K562 (cell line): ENCODE results near the gene VPS16. TPM values are rescaled to one million over a fixed set of nuclear protein-coding genes. Genes with fewer than 3 reads are reported as not detected.

ENCODE experiments used
- ATAC-seq: fragments of 200-7000 bp; cut with Tn5 transposase; 3 replicates; pipeline ENCODE4 v1.9.1; 2020; ENCODE audit warnings: moderate library complexity
- BruUV-seq: library from RNA; stranded (reverse); fragments of 400-500 nt; replicated peaks from 2 replicates; lab custom pipeline; 2021; lab: Mats Ljungman, UMichigan
- CTCF ChIA-PET: fragments of 300-600 bp; formaldehyde crosslinking; extraction: SDS; loops from one replicate; lab custom pipeline; 2021; ENCODE audit warnings: low intra/inter-chr PET ratio; lab: Yijun Ruan, JAX
- POLR2A ChIA-PET: fragments of 300-600, 350-650 bp; sonication (Branson Sonifier 250); formaldehyde crosslinking; extraction: SDS; loops from one replicate; lab custom pipeline; 2021; ENCODE audit warnings: antibody characterized with exemption, inconsistent platforms; lab: Yijun Ruan, JAX
- DNase-seq, 4 experiments: peaks; one replicate each; pipeline versions ENCODE4 v3.0.0 to v3.0.0-alpha.2; 2011 to 2018; ENCODE audit warnings: low spot score in 3 of 4, mixed read lengths in 3 of 4; ENCODE audit errors: extremely low read depth in 1 of 4
- FAIRE-seq: peaks from 2 replicates; lab custom pipeline; 2011; peaks lifted over from hg19 to GRCh38; lab: Jason Lieb, UNC
- H2AFZ ChIP-seq: 2 replicates; pipeline ENCODE4 v1.6.0; 2011; ENCODE audit warnings: low read depth, low read length, control low read depth, inconsistent platforms
- H3K27ac ChIP-seq: fragments of 200-600 bp; 3 replicates; pipeline ENCODE4 v1.8.0; 2011; ENCODE audit warnings: low read depth, mild to moderate bottlenecking, control low read depth, inconsistent platforms, low read length, moderate library complexity, mixed read lengths; ENCODE audit errors: extremely low read depth
- H3K27me3 ChIP-seq, 2 experiments: fragments of 300-600 bp in 1 of 2; 2 replicates in 1 of 2; 3 replicates in 1 of 2; pipeline versions ENCODE4 v1.6.0 to v1.8.0; 2011; ENCODE audit warnings: inconsistent platforms in 2 of 2, low read length in 2 of 2, mild to moderate bottlenecking in 1 of 2, mixed read lengths in 1 of 2, moderate library complexity in 1 of 2; ENCODE audit not compliant: control insufficient read depth in 2 of 2, insufficient read depth in 2 of 2
- H3K36me3 ChIP-seq: fragments of 300-600 bp; 3 replicates; pipeline ENCODE4 v1.8.0; 2011; ENCODE audit warnings: mild to moderate bottlenecking, low read length, inconsistent platforms; ENCODE audit not compliant: control insufficient read depth, insufficient read depth
- H3K4me1 ChIP-seq, 2 experiments: fragments of 200-600 bp in 1 of 2; replicated peaks in 1 of 2; 2 replicates in 1 of 2; 3 replicates in 1 of 2; pipeline versions ENCODE4 v1.5.1 to v1.8.0; 2011; ENCODE audit warnings: inconsistent platforms in 2 of 2, low read length in 2 of 2, mild to moderate bottlenecking in 1 of 2, mixed read lengths in 1 of 2, moderate library complexity in 1 of 2; ENCODE audit not compliant: control insufficient read depth in 2 of 2, insufficient read depth in 2 of 2
- H3K4me2 ChIP-seq: 2 replicates; pipeline ENCODE4 v1.6.1; 2011; ENCODE audit warnings: low read length, control low read depth, inconsistent platforms, mixed read lengths; ENCODE audit not compliant: insufficient read depth
- H3K4me3 ChIP-seq: fragments of 200-600 bp; sonication (generic), shearing (Covaris generic); 2 replicates; pipeline ENCODE4 v1.5.1; 2016; ENCODE audit warnings: control low read depth, inconsistent platforms
- H3K79me2 ChIP-seq: fragments of 200-600 bp; 3 replicates; pipeline ENCODE4 v1.8.0; 2011; ENCODE audit warnings: low read length, inconsistent platforms; ENCODE audit not compliant: control insufficient read depth, insufficient read depth
- H3K9ac ChIP-seq, 2 experiments: 2 replicates each; pipeline versions ENCODE4 v1.6.0 to v1.6.1; 2011; ENCODE audit warnings: low read depth in 2 of 2, low read length in 2 of 2, control low read depth in 1 of 2, inconsistent platforms in 1 of 2, mild to moderate bottlenecking in 1 of 2, mixed read lengths in 1 of 2; ENCODE audit not compliant: insufficient read depth in 1 of 2
- H3K9me1 ChIP-seq: one replicate; pipeline ENCODE4 v1.6.0; 2011; ENCODE audit warnings: inconsistent platforms, mild to moderate bottlenecking, low read length, moderate library complexity; ENCODE audit not compliant: control insufficient read depth, insufficient read depth
- H3K9me3 ChIP-seq: replicated peaks from 2 replicates; pipeline ENCODE4 v1.5.1; 2011; ENCODE audit warnings: low read depth, low read length, inconsistent platforms; ENCODE audit not compliant: control insufficient read depth, insufficient read depth
- H4K20me1 ChIP-seq: replicated peaks from 2 replicates; pipeline ENCODE4 v1.6.1; 2011; ENCODE audit warnings: low read length, inconsistent platforms, mixed read lengths; ENCODE audit not compliant: control insufficient read depth, insufficient read depth
- CHD2 ChIP-seq: IDR thresholded peaks from 2 replicates; pipeline ENCODE4 v1.6.1; 2011; ENCODE audit warnings: low read depth, low read length
- CREB3 ChIP-seq: fragments of 450-650 bp; conservative IDR thresholded peaks from 2 replicates; pipeline ENCODE4 v1.6.1; 2016; ENCODE audit warnings: missing genetic modification characterization, low read depth, mild to moderate bottlenecking, missing compliant biosample characterization, moderate library complexity
- CXXC5 ChIP-seq: fragments of 250-450 bp; sonication (Bioruptor Pico); IDR thresholded peaks from 2 replicates; pipeline ENCODE4 v1.8.0; 2022; ENCODE audit warnings: inconsistent platforms, mild to moderate bottlenecking, moderate library complexity
- KAT2B ChIP-seq: IDR thresholded peaks from one replicate; pipeline ENCODE4 v1.6.1; 2012; ENCODE audit warnings: low read depth, mild to moderate bottlenecking, control low read depth, inconsistent platforms, low read length, moderate library complexity
- RFX1 ChIP-seq: fragments of 450-650 bp; IDR thresholded peaks from 2 replicates; pipeline ENCODE4 v1.6.1; 2016; ENCODE audit warnings: mild to moderate bottlenecking, moderate library complexity
- TOE1 ChIP-seq, 2 experiments: fragments of 450-650 bp in 1 of 2; sonication (generic) in 1 of 2; formaldehyde crosslinking in 1 of 2; IDR thresholded peaks; 2 replicates each; pipeline versions ENCODE4 v1.7.1 to v1.8.0; 2016 to 2022; ENCODE audit warnings: borderline replicate concordance in 2 of 2, mild to moderate bottlenecking in 2 of 2, antibody characterized with exemption in 1 of 2, inconsistent platforms in 1 of 2, low read depth in 1 of 2, missing genetic modification reagents in 1 of 2, moderate library complexity in 1 of 2
- ZBTB33 ChIP-seq: sonication (generic); formaldehyde crosslinking; IDR thresholded peaks from 2 replicates; pipeline ENCODE4 v1.8.1; 2023; ENCODE audit warnings: mild to moderate bottlenecking, missing genetic modification reagents
- ZNF316 ChIP-seq: fragments of 450-650 bp; IDR thresholded peaks from 2 replicates; pipeline ENCODE4 v1.6.1; 2016
- ZNF398 ChIP-seq: fragments of 250-450 bp; sonication (Bioruptor Pico); IDR thresholded peaks from 2 replicates; pipeline ENCODE4 v1.8.0; 2021; ENCODE audit warnings: moderate library complexity, mild to moderate bottlenecking, inconsistent platforms
- ZNF655 ChIP-seq: fragments of 250-450 bp; sonication (Bioruptor Pico); IDR thresholded peaks from 2 replicates; pipeline ENCODE4 v1.5.0; 2021
- ZNF764 ChIP-seq: fragments of 250-450 bp; sonication (Bioruptor Pico); IDR thresholded peaks from 2 replicates; pipeline ENCODE4 v1.4.0; 2020; ENCODE audit warnings: low read depth, mild to moderate bottlenecking, moderate library complexity
- WGBS: fragments of 100-300 bp; shearing (Covaris generic); methylation state at CpG from one replicate; pipeline ENCODE4 v1.1.6; 2016; ENCODE audit warnings: low coverage, mixed read lengths; ENCODE audit not compliant: insufficient coverage; ENCODE audit errors: missing lambda C conversion rate; 5-methylcytosine and 5-hydroxymethylcytosine counted together
- in situ Hi-C: fragments of 300-500 bp; cut with MboI; formaldehyde crosslinking; loops from 4 replicates; pipeline ENCODE4 v1.15.0; 2018; ENCODE audit warnings: inconsistent platforms, mixed read lengths
- intact Hi-C: fragments of 100-400 bp; cut with micrococcal nuclease; formaldehyde crosslinking; loops from 2 replicates; pipeline ENCODE4 v1.14.2; 2022
- polyA plus RNA-seq, 8 experiments: library from polyadenylated mRNA; depleted of rRNA in 4 of 8; stranded (reverse) in 5 of 8; unstranded in 3 of 8; fragments of >200 nt; fragmentation: Nextera tagmentation in 2 of 8; fragmentation: Illumina TruSeq in 1 of 8; extraction: Ambion mirVana in 2 of 8; extraction: Trizol in 1 of 8; gene quantifications; 2 replicates each; pipeline versions ENCODE4 v1.2.1 to v1.2.3, GENCODE V29; 2011 to 2014; ENCODE audit warnings: inconsistent platforms in 1 of 8, missing spikeins in 1 of 8
- total RNA-seq, 7 experiments: library from RNA; depleted of rRNA in 6 of 7; stranded (reverse); fragments of >200 nt in 6 of 7; fragmentation: Illumina TruSeq in 2 of 7; extraction: Trizol in 2 of 7; gene quantifications; 2 replicates each; pipeline versions ENCODE4 v1.2.1 to v1.2.3, GENCODE V29; 2011 to 2021; ENCODE audit warnings: low replicate concordance in 1 of 7

VPS16 gene
- total and polyA plus RNA-seq, 9 of the 15 experiments (the other 6 are each of a cell fraction or from before 2014, with no cell fraction given) = 6.8 to 24.7 (median 14.0) TPM

- in situ Hi-C loops = no loop called here
- H3K9ac ChIP-seq = no peak overlapping the region
- BruUV-seq = no TSS peak
- H2AFZ ChIP-seq = no peak overlapping the region
- H3K36me3 ChIP-seq = no peaks in the 10 kb centered on the region
- H3K4me2 ChIP-seq = no peak overlapping the region
- WGBS = 23% methylated on average over 5 of the region's 6 CpGs
- POLR2A ChIA-PET = interaction anchor here (0.6 kb wide), 1 partner anchor 74 kb away, joined by 3 read pairs; no protein-coding TSS in a partner anchor
- intact Hi-C loops = no loop called here
- no peaks in the 10 kb centered on the region for H3K9me1 ChIP-seq
- H3K27me3 ChIP-seq = peaks cover 11 to 53% of the 10 kb centered on the region in 2 experiments; a peak in 4 of 5 replicates
- no peak overlapping the region for H3K27ac ChIP-seq
- TF ChIP-seq KAT2B = no peak
- TF ChIP-seq CREB3 (tag) = no peak
- no peak for TF ChIP-seq TOE1 (IDR thresholded peaks at IDR 0.05; ENCODE audit: borderline replicate concordance)
- TF ChIP-seq TOE1 (CRISPR knock-in tag; IDR thresholded peaks at IDR 0.05; ENCODE audit: borderline replicate concordance, low read depth) = no peak
- no peak for TF ChIP-seq CHD2
- no peak for TF ChIP-seq ZNF398 (CRISPR knock-in tag)
- TF ChIP-seq CXXC5 (CRISPR knock-in tag) = no peak
- no peak for TF ChIP-seq ZNF764
- TF ChIP-seq ZNF655 = no peak
- no peak for TF ChIP-seq ZNF316
- TF ChIP-seq ZBTB33 (CRISPR knock-in tag) = no peak
- no peak for TF ChIP-seq RFX1
- DNase-seq (peak in 1 of 4 experiments; percentile 28), ATAC-seq (peak; percentile 53), FAIRE-seq (no peak)
- H3K4me3 ChIP-seq = no peak overlapping the region
- no peaks in the 10 kb centered on the region for H3K9me3 ChIP-seq
- CTCF ChIA-PET = no interaction called here
- H3K4me1 ChIP-seq = peaks cover 4 to 34% of the 10 kb centered on the region in 2 experiments; a peak in 4 of 5 replicates
- H4K20me1 ChIP-seq = peaks cover 12% of the 10 kb centered on the region; the same call in 1 of the 2 replicates
- no peaks in the 10 kb centered on the region for H3K79me2 ChIP-seq
These were observed 41.7 kb upstream of the VPS16 start for GRCh38 chr20:2798814-2799213.
